GM21737 (cell line): ENCODE results near the gene CHD9.

Experiments used
- ATAC-seq: cut with Tn5 transposase; IDR thresholded peaks from one replicate; pipeline ENCODE4 v1.9.1; 2021; ENCODE audit warnings: mild to moderate bottlenecking, moderate library complexity; ENCODE audit not compliant: unreplicated experiment

The CHD9 gene

GRCh38 chr16:53093162-53093744 is 38.5 kb downstream of the CHD9 start:
- no peak for ATAC-seq

- peak; percentile 44 for ATAC-seq
Measured at GRCh38 chr16:53094013-53094630, 39.3 kb downstream of the CHD9 start.

- no peak for ATAC-seq
Measured at GRCh38 chr16:53097190-53097589, 42.4 kb downstream of the CHD9 start.

- ATAC-seq = peak; percentile 65
Measured at GRCh38 chr16:53098526-53099317, 43.9 kb downstream of the CHD9 start.

GRCh38 chr16:53099318-53100130 is 44.7 kb downstream of the CHD9 start:
- peak; percentile 60 for ATAC-seq

GRCh38 chr16:53100131-53100748 is 45.4 kb downstream of the CHD9 start:
- no peak for ATAC-seq

- ATAC-seq = no peak
Measured at GRCh38 chr16:53100889-53101288, 46.1 kb downstream of the CHD9 start.

GRCh38 chr16:53103811-53104210 is 49.0 kb downstream of the CHD9 start:
- ATAC-seq = no peak

- no peak for ATAC-seq
Measured at GRCh38 chr16:53105565-53105964, 50.8 kb downstream of the CHD9 start.

- ATAC-seq = no peak
Measured at GRCh38 chr16:53111078-53111791, 56.4 kb downstream of the CHD9 start.

- no peak for ATAC-seq
Measured at GRCh38 chr16:53112015-53112414, 57.2 kb downstream of the CHD9 start.

GRCh38 chr16:53115047-53115446 is 60.3 kb downstream of the CHD9 start:
- ATAC-seq = no peak

- ATAC-seq = no peak
Measured at GRCh38 chr16:53115773-53116172, 61.0 kb downstream of the CHD9 start.

GRCh38 chr16:53121043-53121620 is 66.3 kb downstream of the CHD9 start:
- no peak for ATAC-seq

- ATAC-seq = no peak
Measured at GRCh38 chr16:53121661-53122060, 66.9 kb downstream of the CHD9 start.

GRCh38 chr16:53123747-53124146 is 69.0 kb downstream of the CHD9 start:
- ATAC-seq = no peak

GRCh38 chr16:53126390-53126789 is 71.6 kb downstream of the CHD9 start:
- no peak for ATAC-seq

GRCh38 chr16:53129281-53130158 is 74.7 kb downstream of the CHD9 start:
- peak; percentile 5 for ATAC-seq
